Esophagus muscularis mucosa (tissue), 4 donors: Measurements from ENCODE around the gene TXN. TPM values are rescaled to one million over a fixed set of nuclear protein-coding genes. Genes with fewer than 3 reads are reported as not detected.
"Not testable (repeated sequence)": the region's sequence is repeated elsewhere in the genome, so short reads cannot be mapped to it uniquely, and the experiment has no call there.

Experiments used
- DNase-seq: peaks from one replicate; pipeline ENCODE4 v3.0.0-alpha.2; 2017; ENCODE audit errors: extremely low spot score
- H3K27ac ChIP-seq, 4 donors: fragments of 200-600 bp; sonication (generic); replicated peaks in 1 of 4; 1 replicate in 3 of 4; 2 replicates in 1 of 4; pipeline ENCODE4 v1.5.1; 2016 to 2019; ENCODE audit warnings: mild to moderate bottlenecking in 1 of 4
- H3K27me3 ChIP-seq, 4 donors: fragments of 200-600 bp; sonication (generic); one replicate each; pipeline versions ENCODE4 v1.5.1 to v1.6.0; 2016 to 2019
- H3K36me3 ChIP-seq, 4 donors: fragments of 200-600 bp; sonication (generic); one replicate each; pipeline ENCODE4 v1.5.1; 2016 to 2019
- H3K4me1 ChIP-seq, 4 donors: fragments of 200-600 bp; sonication (generic); one replicate each; pipeline ENCODE4 v1.5.1; 2016 to 2019
- H3K4me3 ChIP-seq, 4 donors: fragments of 200-600 bp; sonication (generic); 1 replicate in 2 of 4; 2 replicates in 2 of 4; pipeline ENCODE4 v1.5.1; 2016 to 2019; ENCODE audit warnings: mild to moderate bottlenecking in 4 of 4, moderate library complexity in 1 of 4
- H3K9me3 ChIP-seq, 4 donors: fragments of 200-600 bp; sonication (generic); 1 replicate in 3 of 4; 2 replicates in 1 of 4; pipeline ENCODE4 v1.5.1; 2016 to 2019
- CTCF ChIP-seq, 3 experiments: fragments of 200-600 bp in 2 of 3; fragments of 450-650 bp in 1 of 3; sonication (generic) in 2 of 3; IDR thresholded peaks; one replicate each; pipeline ENCODE4 v1.5.1; 2017 to 2019; ENCODE audit warnings: antibody characterized with exemption in 3 of 3, mild to moderate bottlenecking in 2 of 3, moderate library complexity in 1 of 3
- EP300 ChIP-seq: sonication (generic); formaldehyde crosslinking; IDR thresholded peaks from one replicate; pipeline ENCODE4 v1.6.1; 2017; ENCODE audit warnings: antibody characterized with exemption
- POLR2A ChIP-seq: fragments of 450-650 bp; IDR thresholded peaks from one replicate; pipeline ENCODE4 v1.6.1; 2017; ENCODE audit warnings: antibody characterized with exemption, moderate library complexity, mild to moderate bottlenecking, low read depth
- POLR2AphosphoS5 ChIP-seq, 2 donors: sonication (generic); formaldehyde crosslinking; IDR thresholded peaks; one replicate each; pipeline ENCODE4 v1.6.1; 2017; ENCODE audit warnings: antibody characterized with exemption in 2 of 2
- WGBS: methylation state at CpG from one replicate; pipeline ENCODE4 v1.1.5; 2018; 5-methylcytosine and 5-hydroxymethylcytosine counted together
- intact Hi-C: fragments of 100-400 bp; cut with DNase I; formaldehyde crosslinking; loops from one replicate; pipeline ENCODE4 v1.15.1; 2023
- total RNA-seq, 4 donors: library from RNA; depleted of rRNA; stranded (reverse); fragments of >200 nt; gene quantifications; one replicate each; pipeline versions ENCODE4 v1.1.0 to v1.2.1, GENCODE V29; 2016

TXN gene
- total RNA-seq, 4 donors from 2014 or later: 158 to 213 (median 178) TPM

- Histone ChIP-seq H3K4me1 (peaks cover 11 to 50% (median 38%) of the 10 kb centered on the region in 4 donors), H3K4me3 (no peak overlapping the region), H3K27ac (peak overlapping the region in 2 of 4 donors; percentile 1 to 10), H3K9me3 (no peaks in the 10 kb centered on the region), H3K36me3 (peaks cover 5 to 33% (median 21%) of the 10 kb centered on the region in 4 donors), H3K27me3 (no peaks in the 10 kb centered on the region)
- 65% methylated on average over 10 of the region's 10 CpGs for WGBS
- intact Hi-C loops: no loop called here
- no peak for TF ChIP-seq CTCF (IDR thresholded peaks at IDR 0.05)
- no peak for TF ChIP-seq POLR2AphosphoS5 (IDR thresholded peaks at IDR 0.05)
- no peak for TF ChIP-seq POLR2A
- TF ChIP-seq EP300: no peak
- no peak for DNase-seq
Observed at GRCh38 chr9:110252509-110253139, 3.7 kb downstream of the TXN start.

- intact Hi-C loops, H3K9me3 ChIP-seq, H3K4me3 ChIP-seq, H3K27ac ChIP-seq, H3K27me3 ChIP-seq, DNase-seq: not testable (repeated sequence)
- Histone ChIP-seq H3K36me3 (peaks cover 13 to 41% (median 28%) of the 10 kb centered on the region in 4 donors), H3K4me1 (peaks cover 4 to 43% (median 30%) of the 10 kb centered on the region in 4 donors)
- WGBS: 94% methylated on average over 5 of the region's 5 CpGs
Observed at GRCh38 chr9:110251770-110252169, 4.5 kb downstream of the TXN start.

GRCh38 chr9:110251212-110251611 lies 5.1 kb downstream of the TXN start:
- intact Hi-C loops: no loop called here
- no peak for DNase-seq

GRCh38 chr9:110249603-110250002 lies 6.7 kb downstream of the TXN start:
- TF ChIP-seq CTCF (IDR thresholded peaks at IDR 0.05) (no peak), POLR2AphosphoS5 (IDR thresholded peaks at IDR 0.05) (no peak), EP300 (no peak), POLR2A (no peak)
- H3K36me3 ChIP-seq: peaks cover 18 to 57% (median 41%) of the 10 kb centered on the region in 4 donors
- no peak overlapping the region for H3K27ac ChIP-seq
- WGBS: 98% methylated on average over 4 of the region's 4 CpGs
- no peak for DNase-seq
- no peaks in the 10 kb centered on the region for H3K27me3 ChIP-seq
- no peaks in the 10 kb centered on the region for H3K9me3 ChIP-seq
- H3K4me1 ChIP-seq: peaks cover 0 to 45% (median 24%) of the 10 kb centered on the region in 4 donors
- no peak overlapping the region for H3K4me3 ChIP-seq
- intact Hi-C loops: no loop called here

More at GRCh38 chr9:110251212-110251611, 5.1 kb downstream of the TXN start:
- no peak overlapping the region for H3K27ac ChIP-seq
- peaks cover 18 to 47% (median 34%) of the 10 kb centered on the region in 4 donors for H3K36me3 ChIP-seq
- WGBS: 84% methylated on average over 4 of the region's 4 CpGs
- H3K9me3 ChIP-seq: no peaks in the 10 kb centered on the region
- H3K4me3 ChIP-seq: no peak overlapping the region
- H3K4me1 ChIP-seq: peaks cover 4 to 43% (median 30%) of the 10 kb centered on the region in 4 donors
- no peak for TF ChIP-seq POLR2A
- TF ChIP-seq POLR2AphosphoS5 (IDR thresholded peaks at IDR 0.05): no peak
- no peak for TF ChIP-seq CTCF (IDR thresholded peaks at IDR 0.05)
- TF ChIP-seq EP300: no peak
- no peaks in the 10 kb centered on the region for H3K27me3 ChIP-seq

GRCh38 chr9:110248361-110248760 lies 7.9 kb downstream of the TXN start:
- intact Hi-C loops: no loop called here
- H3K36me3 ChIP-seq: peaks cover 18 to 69% (median 50%) of the 10 kb centered on the region in 4 donors
- H3K27me3 ChIP-seq: no peaks in the 10 kb centered on the region
- H3K27ac ChIP-seq: no peak overlapping the region
- WGBS: 58% methylated on average over 2 of the region's 2 CpGs
- TF ChIP-seq EP300 (no peak), POLR2AphosphoS5 (IDR thresholded peaks at IDR 0.05) (no peak), POLR2A (no peak), CTCF (IDR thresholded peaks at IDR 0.05) (no peak)
- no peak for DNase-seq
- no peaks in the 10 kb centered on the region for H3K9me3 ChIP-seq
- no peak overlapping the region for H3K4me3 ChIP-seq
- peaks cover 0 to 32% (median 11%) of the 10 kb centered on the region in 4 donors for H3K4me1 ChIP-seq
